GM19372 (cell line): ENCODE measurements around the gene SGSM2.
"Not testable (repeated sequence)": the region's sequence is repeated elsewhere in the genome, so short reads cannot be mapped to it uniquely, and the experiment has no call there.

Experiments
- ATAC-seq: cut with Tn5 transposase; IDR thresholded peaks from one replicate; pipeline ENCODE4 v1.9.1; 2021; ENCODE audit warnings: mild to moderate bottlenecking, low read depth, moderate library complexity; ENCODE audit not compliant: unreplicated experiment

The SGSM2 gene, protein sequence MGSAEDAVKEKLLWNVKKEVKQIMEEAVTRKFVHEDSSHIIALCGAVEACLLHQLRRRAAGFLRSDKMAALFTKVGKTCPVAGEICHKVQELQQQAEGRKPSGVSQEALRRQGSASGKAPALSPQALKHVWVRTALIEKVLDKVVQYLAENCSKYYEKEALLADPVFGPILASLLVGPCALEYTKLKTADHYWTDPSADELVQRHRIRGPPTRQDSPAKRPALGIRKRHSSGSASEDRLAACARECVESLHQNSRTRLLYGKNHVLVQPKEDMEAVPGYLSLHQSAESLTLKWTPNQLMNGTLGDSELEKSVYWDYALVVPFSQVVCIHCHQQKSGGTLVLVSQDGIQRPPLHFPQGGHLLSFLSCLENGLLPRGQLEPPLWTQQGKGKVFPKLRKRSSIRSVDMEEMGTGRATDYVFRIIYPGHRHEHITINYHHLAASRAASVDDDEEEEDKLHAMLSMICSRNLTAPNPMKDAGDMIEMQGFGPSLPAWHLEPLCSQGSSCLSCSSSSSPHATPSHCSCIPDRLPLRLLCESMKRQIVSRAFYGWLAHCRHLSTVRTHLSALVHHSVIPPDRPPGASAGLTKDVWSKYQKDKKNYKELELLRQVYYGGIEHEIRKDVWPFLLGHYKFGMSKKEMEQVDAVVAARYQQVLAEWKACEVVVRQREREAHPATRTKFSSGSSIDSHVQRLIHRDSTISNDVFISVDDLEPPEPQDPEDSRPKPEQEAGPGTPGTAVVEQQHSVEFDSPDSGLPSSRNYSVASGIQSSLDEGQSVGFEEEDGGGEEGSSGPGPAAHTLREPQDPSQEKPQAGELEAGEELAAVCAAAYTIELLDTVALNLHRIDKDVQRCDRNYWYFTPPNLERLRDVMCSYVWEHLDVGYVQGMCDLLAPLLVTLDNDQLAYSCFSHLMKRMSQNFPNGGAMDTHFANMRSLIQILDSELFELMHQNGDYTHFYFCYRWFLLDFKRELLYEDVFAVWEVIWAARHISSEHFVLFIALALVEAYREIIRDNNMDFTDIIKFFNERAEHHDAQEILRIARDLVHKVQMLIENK

DNA sequence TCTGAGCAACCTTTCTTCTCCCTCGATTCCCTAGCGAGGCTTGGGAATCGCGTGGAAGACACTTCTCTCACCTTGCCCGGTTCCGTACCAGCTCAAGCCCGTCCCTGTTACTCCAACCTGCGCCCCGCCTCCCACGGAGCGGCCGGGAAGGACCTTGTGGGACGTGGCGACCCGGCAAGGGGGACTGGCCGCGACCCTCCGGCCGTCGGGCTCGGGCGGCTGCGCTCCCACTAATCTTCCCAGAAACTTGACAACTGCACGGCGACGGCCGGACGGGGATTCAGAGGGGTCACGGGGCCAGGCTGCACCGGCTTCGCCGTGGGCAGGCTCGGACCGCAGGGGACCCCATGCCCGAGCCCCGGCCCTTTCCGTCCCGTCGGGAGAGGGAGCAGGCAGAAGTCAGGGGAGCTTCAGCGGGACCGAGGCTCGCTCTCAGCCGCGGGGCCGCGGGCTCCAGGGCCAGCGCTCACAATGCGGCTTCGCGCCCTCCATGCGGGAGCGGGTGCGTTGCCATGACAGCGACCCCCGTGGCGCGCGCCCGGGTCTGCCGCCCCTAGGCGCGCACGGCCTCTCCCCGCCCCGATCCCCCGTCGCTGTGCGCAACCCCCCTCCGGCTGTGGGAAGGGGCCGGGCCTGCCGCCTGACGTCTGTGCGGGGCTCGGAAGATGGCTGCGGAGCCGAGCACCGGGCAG is at the start of gene SGSM2:
TSS of gene SGSM2 (plus strand) at position 650 of the 692 bp plus-strand sequence. CDS start 188 bp downstream, outside the sequence.
- ATAC-seq = peak; percentile 25

DNA sequence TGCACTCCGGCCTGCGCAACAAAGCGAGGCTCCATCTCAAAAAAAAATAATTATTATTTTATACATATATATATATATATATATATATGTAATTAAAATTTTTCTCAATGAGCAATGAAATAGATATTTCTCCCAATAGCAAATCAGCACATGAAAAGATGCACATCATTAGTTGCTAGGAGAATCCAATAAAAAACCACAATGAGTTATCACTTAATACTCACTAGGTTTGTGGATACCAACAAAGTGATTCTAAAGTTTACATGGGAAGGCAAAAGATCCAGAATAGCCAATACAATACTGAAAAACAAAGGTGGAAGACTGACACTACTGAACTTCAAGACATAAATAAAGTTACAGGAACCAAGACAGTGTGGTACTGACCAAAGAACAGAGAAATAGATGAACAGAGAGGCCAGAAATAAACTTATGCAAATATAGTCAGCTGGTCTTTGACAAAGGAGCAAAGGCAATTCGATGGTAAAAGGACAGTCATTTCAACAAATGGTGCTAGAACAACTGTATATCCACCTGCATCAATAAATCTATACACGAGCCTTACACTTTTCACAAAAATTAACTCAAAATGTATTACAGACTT is 47.3 kb upstream of the SGSM2 start:
- ATAC-seq = no peak

DNA sequence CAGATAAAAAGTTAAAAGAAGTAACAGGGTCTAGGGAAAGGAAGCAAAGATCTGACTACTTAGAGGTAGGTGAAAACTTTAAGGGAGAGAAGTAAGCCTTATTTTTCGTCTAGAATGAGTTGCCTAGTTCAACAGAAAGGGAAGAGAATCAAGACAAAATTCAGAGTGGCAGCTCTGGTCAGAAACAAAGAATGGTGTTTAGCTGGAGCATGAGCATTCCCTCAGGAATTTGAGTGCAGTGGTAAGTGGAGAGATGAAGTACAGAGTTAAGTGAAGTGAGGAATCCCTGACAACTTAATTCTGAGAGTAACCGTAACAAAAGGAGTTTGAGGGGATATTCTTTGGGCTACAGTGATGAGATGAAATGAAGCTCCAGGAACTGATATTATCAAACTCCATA is 45.2 kb upstream of the SGSM2 start:
- ATAC-seq = no peak

DNA sequence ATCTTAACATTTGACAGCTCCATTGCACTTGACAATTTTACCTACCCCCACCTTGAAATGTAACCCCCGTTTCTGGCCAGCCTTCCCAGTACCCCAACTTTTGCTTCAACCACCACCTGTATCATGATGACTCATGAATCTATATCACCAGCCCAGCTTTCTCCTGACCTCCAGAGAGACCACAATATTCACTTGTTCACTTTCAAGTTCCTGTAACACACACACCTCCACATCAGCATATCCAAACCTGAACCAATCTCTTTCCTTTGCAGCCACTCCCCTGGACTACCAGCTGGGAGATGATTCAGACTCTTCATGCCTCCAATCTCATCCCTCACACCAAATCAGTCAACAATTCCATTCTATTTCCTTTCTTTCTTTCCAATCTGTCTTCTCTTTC is 41.7 kb upstream of the SGSM2 start:
- no peak for ATAC-seq

DNA sequence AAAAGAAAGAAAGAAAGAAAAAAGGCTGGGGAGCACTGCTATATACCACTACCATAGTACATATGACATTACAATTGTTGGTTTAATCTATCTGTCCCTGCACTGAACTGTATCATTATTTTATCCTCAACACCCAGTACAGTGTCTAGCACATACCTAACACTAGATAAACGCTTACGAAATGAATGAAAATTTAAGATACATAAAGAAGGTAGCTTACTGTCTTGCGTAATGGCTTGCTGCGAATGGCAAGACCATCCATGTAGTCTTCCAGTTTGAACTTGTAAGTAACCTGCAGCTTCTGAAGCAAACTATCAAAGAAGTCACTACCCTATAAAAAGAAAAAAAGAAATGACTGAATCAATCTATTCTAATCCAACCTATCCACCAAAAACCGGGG is 40.3 kb upstream of the SGSM2 start:
- no peak for ATAC-seq

DNA sequence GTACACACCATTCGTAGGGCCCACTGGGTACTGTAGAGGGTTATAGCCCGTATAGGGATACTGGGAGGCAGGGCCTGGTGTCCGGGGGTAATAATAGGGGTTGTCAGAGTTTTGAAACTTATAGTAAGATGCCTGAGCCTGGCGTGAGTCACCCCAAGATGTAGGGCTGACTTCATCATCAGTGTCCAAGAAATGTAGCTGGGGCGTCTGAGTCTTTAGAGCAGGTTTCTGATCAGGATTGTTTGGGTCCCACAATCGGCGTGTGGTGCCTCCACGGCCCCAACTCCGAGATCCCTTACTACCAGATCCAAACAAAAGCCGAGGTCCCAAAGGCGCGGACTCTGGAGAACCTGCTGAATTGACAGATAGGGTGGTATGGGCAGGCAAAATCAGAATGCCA is 38.2 kb upstream of the SGSM2 start:
- no peak for ATAC-seq

DNA sequence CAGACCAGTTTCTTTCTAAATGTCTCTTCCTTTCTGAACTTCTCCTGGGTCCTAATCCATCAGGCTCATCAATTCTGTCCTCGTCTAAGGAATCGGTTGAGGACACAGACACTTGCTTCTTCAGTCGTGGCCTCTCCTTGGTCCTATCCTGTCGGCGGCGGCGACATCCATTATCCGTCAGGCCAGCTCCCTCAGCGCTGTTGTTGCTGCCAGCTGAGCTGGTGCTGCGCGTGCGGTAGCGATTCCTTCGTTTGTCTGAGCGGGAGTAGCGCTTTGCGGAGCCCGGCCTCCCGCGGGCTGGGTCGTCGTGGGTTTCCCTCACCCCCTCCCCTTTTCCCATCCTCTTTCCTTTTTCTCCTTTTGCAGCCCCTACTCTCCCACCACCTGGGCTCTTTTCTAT is 37.5 kb upstream of the SGSM2 start:
- ATAC-seq = no peak

DNA sequence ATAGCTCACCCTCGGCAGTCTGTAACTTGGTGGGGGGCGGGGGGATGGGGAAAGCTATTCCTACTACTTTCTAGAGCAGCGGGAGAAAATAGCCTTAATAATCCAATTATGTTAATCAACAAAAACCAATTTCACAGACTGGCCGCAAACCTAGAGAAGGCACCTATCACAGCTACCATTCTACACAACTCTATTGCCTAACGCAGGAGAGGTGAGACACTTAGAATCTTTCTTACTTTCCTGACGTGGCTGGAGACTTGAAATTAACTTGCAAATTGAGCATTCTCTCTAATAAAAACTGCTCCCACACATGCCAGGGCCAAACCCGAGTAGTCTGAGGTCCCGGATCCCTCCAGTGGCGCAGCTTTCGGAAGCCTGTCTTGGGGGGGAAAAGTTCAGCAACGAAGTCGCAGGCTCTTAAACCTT is 34.5 kb upstream of the SGSM2 start:
- no peak for ATAC-seq

DNA sequence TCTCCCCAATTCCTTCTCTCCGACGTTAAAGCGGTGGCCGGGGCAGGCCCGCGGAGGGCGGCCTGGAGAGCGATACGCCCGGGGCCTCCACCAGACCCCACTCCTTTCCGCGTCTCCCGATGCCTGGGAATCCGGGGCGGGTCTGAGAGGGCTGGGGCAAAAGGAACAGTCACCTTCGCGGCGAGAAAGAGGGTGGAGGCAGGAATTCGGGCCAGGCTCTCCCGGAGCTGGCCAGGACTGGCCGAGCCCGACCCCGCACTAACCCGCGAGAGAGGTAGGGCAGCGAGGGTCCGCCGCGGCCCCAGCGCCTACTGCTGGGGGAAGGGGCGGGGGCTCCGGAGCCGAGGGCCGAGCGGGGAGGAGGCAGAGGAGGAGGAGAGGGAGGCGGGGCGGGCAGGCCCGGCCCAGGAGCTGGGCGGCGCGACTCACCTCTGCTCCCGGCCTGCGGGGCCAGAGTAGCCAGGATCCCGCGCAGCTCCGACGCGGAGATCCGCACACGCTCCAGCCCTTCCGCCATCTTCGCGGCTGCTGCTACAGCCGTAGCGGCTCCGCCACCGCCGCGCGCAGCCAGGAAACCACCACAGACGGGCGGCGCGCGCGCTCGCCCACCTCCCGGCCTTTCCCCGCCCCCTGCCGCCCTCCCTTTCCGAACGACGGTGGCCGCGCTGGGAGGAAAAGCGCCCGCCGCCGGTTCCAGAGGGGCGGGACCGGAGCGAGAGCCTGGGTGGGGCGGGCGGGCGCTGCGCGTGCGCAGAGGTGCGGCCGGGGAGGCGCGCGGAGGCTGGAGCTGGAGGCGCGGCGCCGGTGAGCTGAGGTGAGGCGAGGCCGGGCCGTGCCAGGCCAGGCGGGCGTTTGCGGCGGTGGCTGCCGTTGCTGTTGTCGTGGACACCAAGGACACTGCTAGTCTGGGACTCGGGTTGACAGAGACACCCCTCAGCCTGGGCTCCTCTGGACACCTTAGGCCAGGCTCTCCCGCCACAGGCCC is 33.8 kb upstream of the SGSM2 start, which contains the start of the genes SMG6 and SRR:
TSS of gene SMG6 (minus strand) at position 582 of the 985 bp plus-strand sequence. CDS start at position 517, 65 bp downstream.
TSS of gene SRR (plus strand) at position 747 of the 985 bp plus-strand sequence. CDS start 11,611 bp downstream, outside the sequence.
- peak; percentile 76 for ATAC-seq

DNA sequence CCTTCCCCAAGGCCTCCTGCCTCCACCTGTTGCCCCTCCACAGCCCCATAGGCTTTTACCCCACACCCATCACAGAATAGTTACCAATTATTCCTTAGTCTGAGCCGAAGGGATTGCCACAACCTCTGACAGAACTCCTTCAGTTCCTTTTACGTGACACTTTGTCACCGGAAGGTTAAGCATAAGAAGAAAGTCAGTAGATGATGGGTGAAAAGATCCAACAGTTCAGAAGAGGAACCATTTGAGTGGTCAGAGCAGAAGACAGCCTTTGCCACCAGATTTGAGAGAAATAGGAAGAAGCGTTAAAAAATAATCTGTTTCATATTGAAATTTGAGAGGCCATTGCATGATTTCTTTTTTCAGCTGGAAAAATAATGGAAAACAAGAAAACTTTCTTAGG is 32.4 kb upstream of the SGSM2 start:
- ATAC-seq = no peak

DNA sequence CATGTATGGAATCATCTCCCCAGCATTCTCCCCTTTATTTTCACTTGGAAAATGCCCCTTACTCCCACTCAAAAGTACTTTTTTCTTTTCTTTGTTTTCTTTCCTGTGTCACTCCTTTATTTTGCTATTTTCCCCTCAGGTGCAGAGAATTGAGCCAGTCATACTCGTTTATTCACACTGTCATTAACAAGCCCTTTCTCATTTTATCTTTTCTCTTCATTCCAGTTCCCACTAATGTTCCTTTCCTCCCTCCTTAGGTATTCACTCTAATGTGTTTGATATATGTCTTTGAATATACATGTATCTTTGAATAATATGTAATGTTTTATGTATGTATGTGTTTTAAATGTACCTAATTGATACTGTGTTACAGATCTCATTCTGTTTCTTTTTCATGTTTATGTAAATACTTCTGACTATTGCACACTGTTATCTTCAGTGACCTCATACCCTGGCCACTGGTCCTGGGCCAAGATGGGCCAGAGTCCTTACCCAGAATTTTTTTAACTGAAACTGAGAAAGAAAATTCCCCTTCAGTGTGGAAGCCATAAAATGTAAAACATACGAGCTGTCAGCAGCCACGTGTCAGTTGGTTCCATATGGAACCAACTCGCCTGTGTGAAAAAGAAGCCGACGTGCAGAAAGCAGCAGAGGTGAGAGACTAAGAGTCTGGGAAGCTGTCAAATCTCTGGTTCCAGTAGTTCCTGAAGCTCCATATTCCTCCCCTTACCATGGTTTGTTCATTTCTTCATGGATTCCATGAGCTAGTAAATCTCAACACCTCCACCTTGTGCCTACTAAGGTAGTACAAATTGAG is 27.8 kb upstream of the SGSM2 start:
- no peak for ATAC-seq

DNA sequence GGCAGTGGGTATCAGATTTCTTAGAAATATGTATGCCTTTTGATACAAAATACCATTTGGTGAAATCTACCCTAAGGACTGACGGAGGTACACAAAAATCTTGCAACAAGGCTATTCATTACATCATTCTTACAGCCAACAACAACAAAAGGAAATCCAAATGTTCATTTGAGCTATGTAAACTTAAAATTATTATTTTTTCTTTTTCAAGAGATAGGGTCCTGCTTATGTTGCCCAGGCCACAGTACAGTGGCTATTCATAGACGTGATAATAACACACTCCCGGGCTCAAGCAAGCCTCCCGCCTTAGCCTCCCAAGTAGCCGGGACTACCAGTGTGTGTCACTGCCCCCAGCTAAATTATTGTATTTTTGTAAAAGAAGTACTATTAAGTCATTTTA is 24.6 kb upstream of the SGSM2 start:
- ATAC-seq = no peak

DNA sequence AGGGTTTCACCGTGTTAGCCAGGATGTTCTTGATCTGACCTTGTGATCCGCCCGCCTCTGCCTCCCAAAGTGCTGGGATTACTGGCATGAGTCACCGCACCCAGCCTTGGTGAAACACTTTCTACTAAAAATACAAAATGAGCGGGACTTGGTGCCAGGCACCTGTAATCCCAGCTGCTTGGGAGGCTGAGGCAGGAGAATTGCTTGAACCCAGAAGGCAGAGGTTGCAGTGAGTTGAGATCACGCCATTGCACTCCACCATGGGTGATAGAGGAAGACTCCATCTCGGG is 20.4 kb upstream of the SGSM2 start:
- ATAC-seq = not testable (repeated sequence)

DNA sequence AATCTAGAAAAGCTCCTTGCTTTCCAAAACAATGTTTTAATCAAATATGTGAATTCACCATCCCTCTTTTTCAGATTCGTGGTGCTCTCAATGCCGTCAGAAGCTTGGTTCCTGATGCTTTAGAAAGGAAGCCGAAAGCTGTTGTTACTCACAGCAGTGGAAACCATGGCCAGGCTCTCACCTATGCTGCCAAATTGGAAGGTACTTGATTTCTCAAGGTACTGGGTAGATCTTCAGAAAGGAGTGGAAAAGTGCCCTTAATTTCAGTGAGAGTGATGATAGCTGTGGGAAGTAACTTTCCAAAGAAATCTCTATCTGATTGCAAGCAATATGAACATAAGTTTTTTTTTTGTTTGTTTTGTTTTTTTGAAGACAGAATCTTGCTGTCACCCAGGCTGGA is 19.5 kb upstream of the SGSM2 start:
- ATAC-seq = no peak

DNA sequence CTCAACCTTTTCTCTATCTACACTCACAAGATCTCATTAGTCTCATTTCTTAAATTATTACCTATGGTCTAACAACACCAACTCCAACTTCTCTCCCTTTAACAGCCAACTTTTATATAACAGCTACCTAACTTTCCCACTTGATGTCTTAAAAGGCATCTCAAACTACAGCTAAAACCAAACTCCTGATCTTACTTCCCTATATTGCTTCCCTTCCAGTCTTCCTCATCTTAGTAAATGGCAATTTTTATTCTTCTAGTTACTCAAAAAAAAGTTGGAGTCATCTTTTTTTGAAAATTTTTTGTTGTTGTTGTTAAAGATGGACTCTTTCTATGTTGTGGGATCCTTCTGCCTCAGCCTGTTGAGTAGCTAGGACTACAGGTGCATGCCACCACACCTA is 18.2 kb upstream of the SGSM2 start:
- ATAC-seq = no peak

DNA sequence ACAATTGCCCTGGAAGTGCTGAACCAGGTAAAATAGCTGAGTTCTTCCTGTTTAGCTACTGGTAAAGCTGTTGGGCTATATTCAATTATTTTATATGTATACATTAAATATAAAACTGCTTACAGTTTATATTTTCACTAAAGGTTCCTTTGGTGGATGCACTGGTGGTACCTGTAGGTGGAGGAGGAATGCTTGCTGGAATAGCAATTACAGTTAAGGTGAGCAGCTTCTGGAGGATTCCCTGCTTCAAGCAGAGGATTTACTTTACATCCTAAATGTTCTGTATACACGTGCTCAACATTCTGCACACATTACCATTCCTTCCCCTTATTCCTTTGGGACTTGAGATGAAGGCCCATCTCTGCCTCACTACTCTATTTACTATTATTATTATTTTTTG is 15.9 kb upstream of the SGSM2 start:
- no peak for ATAC-seq

DNA sequence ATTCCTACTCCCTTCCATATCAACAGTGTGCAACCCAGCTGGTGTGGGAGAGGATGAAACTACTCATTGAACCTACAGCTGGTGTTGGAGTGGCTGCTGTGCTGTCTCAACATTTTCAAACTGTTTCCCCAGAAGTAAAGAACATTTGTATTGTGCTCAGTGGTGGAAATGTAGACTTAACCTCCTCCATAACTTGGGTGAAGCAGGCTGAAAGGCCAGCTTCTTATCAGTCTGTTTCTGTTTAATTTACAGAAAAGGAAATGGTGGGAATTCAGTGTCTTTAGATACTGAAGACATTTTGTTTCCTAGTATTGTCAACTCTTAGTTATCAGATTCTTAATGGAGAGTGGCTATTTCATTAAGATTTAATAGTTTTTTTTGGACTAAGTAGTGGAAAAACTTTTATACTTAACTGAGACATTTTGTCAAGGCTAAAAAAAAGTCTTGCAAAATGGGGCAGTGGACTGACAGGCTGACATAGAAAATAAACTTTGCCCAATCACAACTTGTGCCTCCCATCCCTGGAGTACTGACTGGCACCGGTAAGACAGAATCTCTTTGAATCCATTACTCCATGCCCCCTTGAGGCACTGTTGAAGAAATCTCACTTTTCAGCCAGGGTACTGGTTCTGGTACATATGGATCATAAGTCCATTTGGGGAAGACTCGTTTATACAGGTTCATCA is 13.5 kb upstream of the SGSM2 start:
- no peak for ATAC-seq

DNA sequence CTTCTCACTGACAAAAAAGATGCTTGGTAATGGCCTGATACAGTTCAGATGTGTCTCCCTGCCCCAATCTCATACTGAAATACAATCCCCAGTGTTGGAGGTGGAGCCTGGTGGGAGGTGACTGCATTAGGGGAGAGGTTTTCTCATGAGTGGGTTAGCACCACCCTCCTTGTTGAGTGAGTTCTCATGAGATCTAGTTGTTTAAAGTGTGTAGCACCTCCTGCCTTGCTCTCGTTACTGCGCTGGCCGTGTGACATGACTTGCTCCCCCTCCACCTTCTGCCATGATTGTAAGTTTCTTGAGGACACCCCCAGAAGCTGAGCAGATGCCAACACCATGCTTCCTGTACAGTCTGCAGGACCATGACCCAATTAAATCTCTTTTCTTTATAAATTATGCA is 6.0 kb upstream of the SGSM2 start:
- no peak for ATAC-seq
